ENCODE measurements around the gene CISH. TPM values are rescaled to one million over a fixed set of nuclear protein-coding genes. Genes with fewer than 3 reads are reported as not detected.

Gene CISH
- total RNA-seq, 1 donor from 2014 or later, result 0.16 TPM

DNA sequence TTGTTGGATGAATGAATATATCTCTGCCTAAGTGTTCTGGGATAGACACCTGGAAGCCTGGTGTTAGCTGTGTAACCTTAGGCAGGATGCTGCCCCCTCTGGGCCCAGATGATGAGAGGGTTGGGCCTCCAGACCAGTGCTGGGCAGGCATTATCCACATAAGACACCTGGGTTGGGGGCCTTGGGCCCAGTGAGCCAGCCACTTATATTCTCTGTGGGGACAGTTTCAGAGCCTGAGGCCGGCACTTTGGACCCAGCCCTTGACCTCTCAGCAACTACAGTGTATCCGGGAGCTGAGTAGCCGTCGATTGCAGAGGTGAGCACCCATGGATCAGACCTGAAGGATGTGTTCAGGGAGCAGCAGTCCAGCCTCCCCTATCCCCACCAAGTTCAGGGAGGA, 40.1 kb downstream of the CISH start:
- DNase-seq, result no peak

- no peak for DNase-seq
These were observed 40.9 kb downstream of the CISH start for GRCh38 chr3:50570508-50571279.

- peak; percentile 92 for DNase-seq
These were observed 42.4 kb downstream of the CISH start, which contains the start of gene HEMK1 for GRCh38 chr3:50568947-50569749. Gene HEMK1 (plus strand): TSS chr3:50569522. CDS start chr3:50571105, 1,583 bp downstream.

- peak; percentile 90 for DNase-seq
These were observed 44.0 kb downstream of the CISH start, which contains the start of gene C3orf18 for GRCh38 chr3:50567386-50568167. Gene C3orf18 (minus strand): TSS chr3:50567747. CDS start chr3:50565699, 2,048 bp downstream.

DNA sequence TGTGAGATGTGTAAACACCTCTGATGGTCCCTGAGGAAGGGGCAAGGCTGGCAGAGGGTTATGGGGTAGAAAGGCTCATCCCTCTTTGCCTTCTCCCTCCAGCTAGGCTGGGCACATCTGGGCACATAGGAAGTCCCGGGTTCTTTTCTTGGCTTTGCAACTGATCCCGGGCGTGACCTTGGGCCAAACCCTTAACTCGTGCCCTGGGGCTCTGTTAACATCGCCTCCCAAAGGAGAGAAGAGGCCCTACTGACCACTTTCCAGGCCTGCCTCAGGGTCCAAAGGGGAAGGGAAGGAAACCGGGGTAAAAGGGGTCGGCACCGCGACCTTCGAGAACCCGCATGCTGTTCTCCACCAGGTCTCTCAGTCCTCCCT, 44.6 kb downstream of the CISH start:
- no peak for DNase-seq

DNA sequence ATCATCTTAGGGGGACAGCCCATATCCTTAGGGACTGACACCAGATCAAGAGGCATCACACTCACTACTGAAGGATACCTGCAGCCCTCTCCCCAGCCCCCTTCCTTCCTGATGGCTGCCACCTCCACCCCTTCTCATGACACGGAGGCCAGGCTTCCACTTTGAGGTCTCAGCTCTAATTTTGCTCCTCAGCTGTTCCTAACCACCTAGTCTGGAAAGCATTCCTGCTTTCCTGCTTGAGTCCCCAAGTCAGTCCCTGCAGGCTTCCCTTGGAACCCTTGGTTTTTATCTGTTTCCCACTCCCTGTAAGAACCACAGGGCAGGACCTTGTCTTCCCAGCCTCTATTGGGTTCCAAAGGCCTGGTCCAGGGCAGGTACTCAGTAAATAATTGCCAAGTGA, 47.3 kb downstream of the CISH start:
- no peak for DNase-seq

- DNase-seq, result no peak
These were observed 47.7 kb downstream of the CISH start for GRCh38 chr3:50563867-50564266.

GRCh38 chr3:50562861-50563260, 48.7 kb downstream of the CISH start:
- no peak for DNase-seq

- no peak for DNase-seq
These were observed 51.9 kb downstream of the CISH start for GRCh38 chr3:50559702-50560101.

GRCh38 chr3:50557915-50558314, 53.7 kb downstream of the CISH start:
- no peak for DNase-seq

DNA sequence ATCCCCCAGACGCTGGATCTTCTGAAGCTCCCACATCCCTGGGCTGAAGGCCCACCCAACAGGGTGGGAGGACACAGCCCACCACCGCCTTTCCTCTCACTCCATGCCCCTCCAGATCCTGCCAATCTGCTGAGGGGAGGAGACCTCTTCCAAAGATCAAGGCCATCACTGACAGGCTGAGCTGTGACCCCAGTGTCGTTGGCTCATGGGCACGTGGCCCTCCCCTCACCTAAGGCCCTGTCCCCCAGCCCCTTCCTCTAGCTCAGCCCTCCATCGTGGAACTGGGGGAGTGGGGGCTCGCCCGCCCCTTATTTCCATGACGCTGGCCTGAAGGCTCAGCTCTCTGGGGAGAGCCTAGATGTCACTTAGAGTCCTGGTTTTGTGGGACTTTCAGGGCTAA, 54.5 kb downstream of the CISH start:
- DNase-seq, result no peak

Other genes starting within 250 kb of the CISH start
- gene CACNA2D2, start 108.1 kb downstream of the CISH start, total RNA-seq, result 2.2 TPM
- gene C3orf18, start 44.0 kb downstream of the CISH start, total RNA-seq, result 13.6 TPM
- 6.9 TPM for gene HEMK1, start 42.3 kb downstream of the CISH start, total RNA-seq
- 5.5 TPM for gene MAPKAPK3, start 5.4 kb upstream of the CISH start, total RNA-seq
- 42.6 TPM for gene DOCK3, start 63.2 kb upstream of the CISH start, total RNA-seq